SK-N-SH (cell line): ENCODE measurements around the gene GRM7.

Experiments
- EZH2phosphoT487 ChIP-seq: fragments of 200-600 bp; sonication (generic); IDR thresholded peaks from 2 replicates; pipeline ENCODE4 v1.6.1; 2017; ENCODE audit warnings: low read depth, mixed run types, mild to moderate bottlenecking, antibody characterized with exemption, moderate library complexity, borderline replicate concordance
- POLR2AphosphoS5 ChIP-seq: IDR thresholded peaks from 2 replicates; pipeline ENCODE4 v1.6.1; 2012; ENCODE audit warnings: low read depth, low read length
- RAD21 ChIP-seq: IDR thresholded peaks from 2 replicates; pipeline ENCODE4 v1.6.1; 2012; ENCODE audit warnings: mild to moderate bottlenecking, low read length
- RCOR1 ChIP-seq: fragments of 150-350 bp; IDR thresholded peaks from 2 replicates; pipeline ENCODE4 v1.6.1; 2017; ENCODE audit warnings: antibody characterized with exemption, low read length
- RFX5 ChIP-seq: IDR thresholded peaks from 2 replicates; pipeline ENCODE4 v1.6.1; 2012; ENCODE audit warnings: mild to moderate bottlenecking, improper control_type of control experiment, low read length
- RXRA ChIP-seq: IDR thresholded peaks from 2 replicates; pipeline ENCODE4 v1.4.0; 2012; ENCODE audit warnings: low read depth, mild to moderate bottlenecking, borderline replicate concordance
- SIN3A ChIP-seq: IDR thresholded peaks from 2 replicates; pipeline ENCODE4 v1.6.1; 2012; ENCODE audit warnings: low read depth, mild to moderate bottlenecking, low read length, moderate library complexity, borderline replicate concordance
- SMC3 ChIP-seq: IDR thresholded peaks from 2 replicates; pipeline ENCODE4 v1.6.1; 2012; ENCODE audit warnings: low read depth, low read length, improper control_type of control experiment
- TCF12 ChIP-seq: IDR thresholded peaks from 2 replicates; pipeline ENCODE4 v1.4.0; 2012
- TF ChIP-seq, protein P1 (sequence below): IDR thresholded peaks from 2 replicates; pipeline ENCODE4 v1.6.1; 2012; ENCODE audit warnings: mild to moderate bottlenecking, low read depth, low read length, moderate library complexity
- TF ChIP-seq, protein P2 (sequence below): fragments of 200-600 bp; sonication (generic); IDR thresholded peaks from 2 replicates; pipeline ENCODE4 v1.6.1; 2017; ENCODE audit warnings: antibody characterized with exemption, mild to moderate bottlenecking, moderate library complexity
- TF ChIP-seq, protein P3 (sequence below): fragments of 150-350 bp; IDR thresholded peaks from 2 replicates; pipeline ENCODE4 v1.6.1; 2016; ENCODE audit warnings: mild to moderate bottlenecking, low read depth, low read length
- TF ChIP-seq, protein P4 (sequence below): IDR thresholded peaks from 2 replicates; pipeline ENCODE4 v1.4.0; 2012; ENCODE audit warnings: low read depth

DNA sequence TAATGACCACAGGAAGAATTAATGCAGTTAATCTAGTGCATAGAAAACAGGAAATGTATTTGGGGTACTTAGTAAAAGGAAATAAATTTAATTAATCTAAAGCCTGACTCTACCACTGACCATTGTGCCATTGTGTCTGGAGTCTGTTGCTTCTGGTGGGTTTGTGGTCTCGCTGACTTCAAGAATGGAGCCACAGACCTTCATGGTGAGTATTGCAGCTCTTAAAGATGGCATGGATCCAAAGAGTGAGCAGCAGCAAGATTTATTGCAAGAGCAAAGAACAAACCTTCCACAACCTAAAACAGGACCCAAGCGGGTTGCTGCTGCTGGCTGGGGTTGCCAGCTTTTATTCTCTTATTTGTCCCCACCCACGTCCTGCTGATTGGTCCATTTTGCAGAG, 929.2 kb downstream of the GRM7 start:
- TF ChIP-seq, protein P1, sequence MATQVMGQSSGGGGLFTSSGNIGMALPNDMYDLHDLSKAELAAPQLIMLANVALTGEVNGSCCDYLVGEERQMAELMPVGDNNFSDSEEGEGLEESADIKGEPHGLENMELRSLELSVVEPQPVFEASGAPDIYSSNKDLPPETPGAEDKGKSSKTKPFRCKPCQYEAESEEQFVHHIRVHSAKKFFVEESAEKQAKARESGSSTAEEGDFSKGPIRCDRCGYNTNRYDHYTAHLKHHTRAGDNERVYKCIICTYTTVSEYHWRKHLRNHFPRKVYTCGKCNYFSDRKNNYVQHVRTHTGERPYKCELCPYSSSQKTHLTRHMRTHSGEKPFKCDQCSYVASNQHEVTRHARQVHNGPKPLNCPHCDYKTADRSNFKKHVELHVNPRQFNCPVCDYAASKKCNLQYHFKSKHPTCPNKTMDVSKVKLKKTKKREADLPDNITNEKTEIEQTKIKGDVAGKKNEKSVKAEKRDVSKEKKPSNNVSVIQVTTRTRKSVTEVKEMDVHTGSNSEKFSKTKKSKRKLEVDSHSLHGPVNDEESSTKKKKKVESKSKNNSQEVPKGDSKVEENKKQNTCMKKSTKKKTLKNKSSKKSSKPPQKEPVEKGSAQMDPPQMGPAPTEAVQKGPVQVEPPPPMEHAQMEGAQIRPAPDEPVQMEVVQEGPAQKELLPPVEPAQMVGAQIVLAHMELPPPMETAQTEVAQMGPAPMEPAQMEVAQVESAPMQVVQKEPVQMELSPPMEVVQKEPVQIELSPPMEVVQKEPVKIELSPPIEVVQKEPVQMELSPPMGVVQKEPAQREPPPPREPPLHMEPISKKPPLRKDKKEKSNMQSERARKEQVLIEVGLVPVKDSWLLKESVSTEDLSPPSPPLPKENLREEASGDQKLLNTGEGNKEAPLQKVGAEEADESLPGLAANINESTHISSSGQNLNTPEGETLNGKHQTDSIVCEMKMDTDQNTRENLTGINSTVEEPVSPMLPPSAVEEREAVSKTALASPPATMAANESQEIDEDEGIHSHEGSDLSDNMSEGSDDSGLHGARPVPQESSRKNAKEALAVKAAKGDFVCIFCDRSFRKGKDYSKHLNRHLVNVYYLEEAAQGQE, result no peak
- TF ChIP-seq, protein P2, sequence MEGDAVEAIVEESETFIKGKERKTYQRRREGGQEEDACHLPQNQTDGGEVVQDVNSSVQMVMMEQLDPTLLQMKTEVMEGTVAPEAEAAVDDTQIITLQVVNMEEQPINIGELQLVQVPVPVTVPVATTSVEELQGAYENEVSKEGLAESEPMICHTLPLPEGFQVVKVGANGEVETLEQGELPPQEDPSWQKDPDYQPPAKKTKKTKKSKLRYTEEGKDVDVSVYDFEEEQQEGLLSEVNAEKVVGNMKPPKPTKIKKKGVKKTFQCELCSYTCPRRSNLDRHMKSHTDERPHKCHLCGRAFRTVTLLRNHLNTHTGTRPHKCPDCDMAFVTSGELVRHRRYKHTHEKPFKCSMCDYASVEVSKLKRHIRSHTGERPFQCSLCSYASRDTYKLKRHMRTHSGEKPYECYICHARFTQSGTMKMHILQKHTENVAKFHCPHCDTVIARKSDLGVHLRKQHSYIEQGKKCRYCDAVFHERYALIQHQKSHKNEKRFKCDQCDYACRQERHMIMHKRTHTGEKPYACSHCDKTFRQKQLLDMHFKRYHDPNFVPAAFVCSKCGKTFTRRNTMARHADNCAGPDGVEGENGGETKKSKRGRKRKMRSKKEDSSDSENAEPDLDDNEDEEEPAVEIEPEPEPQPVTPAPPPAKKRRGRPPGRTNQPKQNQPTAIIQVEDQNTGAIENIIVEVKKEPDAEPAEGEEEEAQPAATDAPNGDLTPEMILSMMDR, result no peak
- no peak for TF ChIP-seq RAD21
- no peak for TF ChIP-seq POLR2AphosphoS5
- TF ChIP-seq EZH2phosphoT487, result no peak
- no peak for TF ChIP-seq RXRA
- TF ChIP-seq TCF12, result no peak
- TF ChIP-seq, protein P3, sequence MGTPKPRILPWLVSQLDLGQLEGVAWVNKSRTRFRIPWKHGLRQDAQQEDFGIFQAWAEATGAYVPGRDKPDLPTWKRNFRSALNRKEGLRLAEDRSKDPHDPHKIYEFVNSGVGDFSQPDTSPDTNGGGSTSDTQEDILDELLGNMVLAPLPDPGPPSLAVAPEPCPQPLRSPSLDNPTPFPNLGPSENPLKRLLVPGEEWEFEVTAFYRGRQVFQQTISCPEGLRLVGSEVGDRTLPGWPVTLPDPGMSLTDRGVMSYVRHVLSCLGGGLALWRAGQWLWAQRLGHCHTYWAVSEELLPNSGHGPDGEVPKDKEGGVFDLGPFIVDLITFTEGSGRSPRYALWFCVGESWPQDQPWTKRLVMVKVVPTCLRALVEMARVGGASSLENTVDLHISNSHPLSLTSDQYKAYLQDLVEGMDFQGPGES, result no peak
- TF ChIP-seq, protein P4, sequence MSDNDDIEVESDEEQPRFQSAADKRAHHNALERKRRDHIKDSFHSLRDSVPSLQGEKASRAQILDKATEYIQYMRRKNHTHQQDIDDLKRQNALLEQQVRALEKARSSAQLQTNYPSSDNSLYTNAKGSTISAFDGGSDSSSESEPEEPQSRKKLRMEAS, result no peak
- TF ChIP-seq SMC3, result no peak
- no peak for TF ChIP-seq RFX5
- no peak for TF ChIP-seq RCOR1
- TF ChIP-seq SIN3A, result no peak
